Peyer's patch (tissue), 4 donors: Measurements from ENCODE around the gene PCNT.

Experiments
- CTCF ChIP-seq, 6 experiments: fragments of 450-650 bp in 4 of 6; fragments of 200-600 bp in 2 of 6; sonication (generic) in 1 of 6; IDR thresholded peaks; one replicate each; pipeline ENCODE4 v1.5.1; 2017 to 2019; ENCODE audit warnings: antibody characterized with exemption in 6 of 6, mild to moderate bottlenecking in 3 of 6, moderate library complexity in 1 of 6
- POLR2A ChIP-seq, 2 donors: fragments of 450-650 bp; IDR thresholded peaks; one replicate each; pipeline ENCODE4 v1.5.1; 2017; ENCODE audit warnings: antibody characterized with exemption in 2 of 2, mild to moderate bottlenecking in 2 of 2, moderate library complexity in 2 of 2

GRCh38 chr21:46325073-46325912 is 1.3 kb downstream of the PCNT start:
- TF ChIP-seq POLR2A (IDR thresholded peaks at IDR 0.05) (no peak), CTCF (IDR thresholded peaks at IDR 0.05) (peak in 3 of 6 experiments; percentile 11 to 40 (median 24))
